Gastrocnemius medialis (tissue), 4 donors: ENCODE results near the gene ITGAE. TPM values are rescaled to one million over a fixed set of nuclear protein-coding genes. Genes with fewer than 3 reads are reported as not detected.

Experiments used
- ATAC-seq, 2 donors: fragments of 150-250 bp; one replicate each; pipeline ENCODE4 v1.9.1; 2016
- DNase-seq, 2 donors: peaks; one replicate each; pipeline ENCODE4 v3.0.0-alpha.2; 2019
- H3K27ac ChIP-seq, 4 donors: fragments of 200-600 bp; sonication (generic); 1 replicate in 1 of 4; 2 replicates in 3 of 4; pipeline ENCODE4 v1.5.1; 2016 to 2018; ENCODE audit warnings: mild to moderate bottlenecking in 2 of 4, moderate library complexity in 1 of 4
- H3K27me3 ChIP-seq, 3 donors: fragments of 200-600 bp; sonication (generic) in 2 of 3; 1 replicate in 1 of 3; 2 replicates in 2 of 3; pipeline versions ENCODE4 v1.5.1 to v1.6.0; 2016 to 2019; ENCODE audit warnings: mild to moderate bottlenecking in 1 of 3, moderate library complexity in 1 of 3
- H3K36me3 ChIP-seq, 2 donors: fragments of 200-600 bp; sonication (generic) in 1 of 2; one replicate each; pipeline ENCODE4 v1.5.1; 2017 to 2018
- H3K4me1 ChIP-seq, 2 donors: fragments of 200-600 bp; sonication (generic) in 1 of 2; one replicate each; pipeline ENCODE4 v1.5.1; 2016 to 2017; ENCODE audit warnings: mild to moderate bottlenecking in 2 of 2
- H3K4me3 ChIP-seq, 4 donors: fragments of 200-600 bp; sonication (generic) in 3 of 4; 1 replicate in 1 of 4; 2 replicates in 3 of 4; pipeline ENCODE4 v1.5.1; 2016 to 2019; ENCODE audit warnings: mild to moderate bottlenecking in 2 of 4
- H3K9me3 ChIP-seq, 3 donors: fragments of 200-600 bp; sonication (generic) in 2 of 3; 1 replicate in 1 of 3; 2 replicates in 2 of 3; pipeline ENCODE4 v1.5.1; 2016 to 2019
- POLR2A ChIP-seq, 2 donors: fragments of 450-650 bp; IDR thresholded peaks; one replicate each; pipeline ENCODE4 v1.6.1; 2017; ENCODE audit warnings: antibody characterized with exemption in 2 of 2, mild to moderate bottlenecking in 2 of 2, moderate library complexity in 2 of 2
- in situ Hi-C, 4 donors: fragments of 200-750 bp; cut with MboI; loops; one replicate each; pipeline versions ENCODE4 v1.15.0 to v1.8.0; 2017; ENCODE audit warnings: low sequenced_read_pairs in 4 of 4
- intact Hi-C: fragments of 100-400 bp; cut with DNase I; formaldehyde crosslinking; loops from one replicate; pipeline ENCODE4 v1.15.1; 2023; ENCODE audit warnings: low total_unique reads
- total RNA-seq, 4 donors: library from RNA; depleted of rRNA; stranded (reverse); fragments of >200 nt; gene quantifications; one replicate each; pipeline versions ENCODE4 v1.1.0 to v1.2.3, GENCODE V29; 2016
- TF ChIP-seq, protein P1 (sequence below), 5 experiments: fragments of 450-650 bp in 3 of 5; fragments of 200-600 bp in 2 of 5; sonication (generic) in 2 of 5; IDR thresholded peaks in 4 of 5; conservative IDR thresholded peaks in 1 of 5; 1 replicate in 4 of 5; 2 replicates in 1 of 5; pipeline ENCODE4 v1.5.1; 2016 to 2019; ENCODE audit warnings: antibody characterized with exemption in 5 of 5, mild to moderate bottlenecking in 3 of 5, moderate library complexity in 3 of 5

Gene ITGAE
- total RNA-seq, 4 donors from 2014 or later = 10.8 to 25.0 (median 23.5) TPM

DNA sequence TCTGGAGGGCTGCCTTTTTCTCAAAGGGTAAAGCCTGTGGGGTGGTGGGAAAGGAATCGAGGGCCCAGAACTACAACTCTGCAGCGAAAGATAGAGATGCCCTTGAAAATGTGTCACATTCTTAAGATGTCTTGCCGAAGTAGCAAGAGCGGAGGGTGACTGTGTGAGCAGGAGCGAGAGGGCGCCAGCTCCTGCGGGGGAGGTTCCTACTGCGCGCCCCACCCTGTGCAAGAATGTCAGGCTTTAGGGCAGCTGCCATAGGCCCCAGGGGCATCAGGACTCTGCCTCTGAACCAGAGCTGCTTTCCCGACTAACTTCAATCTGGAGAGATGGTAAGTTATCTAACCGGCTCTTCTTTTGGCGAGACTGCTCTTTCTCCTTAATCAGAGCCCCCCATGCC lies 11.8 kb upstream of the ITGAE start:
- Histone ChIP-seq H3K4me3 (no peak overlapping the region), H3K27ac (no peak overlapping the region), H3K36me3 (peaks cover 0 to 52% of the 10 kb centered on the region in 2 donors), H3K4me1 (peaks cover 15 to 17% of the 10 kb centered on the region in 2 donors), H3K9me3 (no peaks in the 10 kb centered on the region), H3K27me3 (no peaks in the 10 kb centered on the region)
- in situ Hi-C loops (loop anchor here in 1 of 4 donors (10.0 kb wide), 1 partner anchor 78 kb away; no protein-coding TSS in a partner anchor), intact Hi-C loops (no loop called here)
- ATAC-seq = no peak
- no peak for DNase-seq
- TF ChIP-seq POLR2A (IDR thresholded peaks at IDR 0.05) = no peak
- TF ChIP-seq, protein P1, sequence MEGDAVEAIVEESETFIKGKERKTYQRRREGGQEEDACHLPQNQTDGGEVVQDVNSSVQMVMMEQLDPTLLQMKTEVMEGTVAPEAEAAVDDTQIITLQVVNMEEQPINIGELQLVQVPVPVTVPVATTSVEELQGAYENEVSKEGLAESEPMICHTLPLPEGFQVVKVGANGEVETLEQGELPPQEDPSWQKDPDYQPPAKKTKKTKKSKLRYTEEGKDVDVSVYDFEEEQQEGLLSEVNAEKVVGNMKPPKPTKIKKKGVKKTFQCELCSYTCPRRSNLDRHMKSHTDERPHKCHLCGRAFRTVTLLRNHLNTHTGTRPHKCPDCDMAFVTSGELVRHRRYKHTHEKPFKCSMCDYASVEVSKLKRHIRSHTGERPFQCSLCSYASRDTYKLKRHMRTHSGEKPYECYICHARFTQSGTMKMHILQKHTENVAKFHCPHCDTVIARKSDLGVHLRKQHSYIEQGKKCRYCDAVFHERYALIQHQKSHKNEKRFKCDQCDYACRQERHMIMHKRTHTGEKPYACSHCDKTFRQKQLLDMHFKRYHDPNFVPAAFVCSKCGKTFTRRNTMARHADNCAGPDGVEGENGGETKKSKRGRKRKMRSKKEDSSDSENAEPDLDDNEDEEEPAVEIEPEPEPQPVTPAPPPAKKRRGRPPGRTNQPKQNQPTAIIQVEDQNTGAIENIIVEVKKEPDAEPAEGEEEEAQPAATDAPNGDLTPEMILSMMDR (IDR thresholded peaks at IDR 0.05 in 4 of 5, conservative IDR thresholded peaks at IDR 0.05 in 1 of 5) = no peak

- Histone ChIP-seq H3K36me3 (peaks cover 0 to 47% of the 10 kb centered on the region in 2 donors), H3K9me3 (no peaks in the 10 kb centered on the region), H3K27ac (no peak overlapping the region), H3K4me1 (peaks cover 15 to 17% of the 10 kb centered on the region in 2 donors), H3K4me3 (no peak overlapping the region), H3K27me3 (no peaks in the 10 kb centered on the region)
- ATAC-seq = no peak
- intact Hi-C loops = no loop called here
- DNase-seq = no peak
- in situ Hi-C loops = loop anchor here in 1 of 4 donors (10.0 kb wide), 1 partner anchor 77 kb away; no protein-coding TSS in a partner anchor
- TF ChIP-seq, protein P1 (IDR thresholded peaks at IDR 0.05 in 4 of 5, conservative IDR thresholded peaks at IDR 0.05 in 1 of 5) = no peak
- no peak for TF ChIP-seq POLR2A (IDR thresholded peaks at IDR 0.05)
Measured at GRCh38 chr17:3812284-3812683, 11.3 kb upstream of the ITGAE start.

- no peaks in the 10 kb centered on the region for H3K27me3 ChIP-seq
- peaks cover 5 to 7% of the 10 kb centered on the region in 2 donors for H3K4me1 ChIP-seq
- TF ChIP-seq, protein P1 (IDR thresholded peaks at IDR 0.05 in 4 of 5, conservative IDR thresholded peaks at IDR 0.05 in 1 of 5) = no peak
- TF ChIP-seq POLR2A (IDR thresholded peaks at IDR 0.05) = no peak
- no peak overlapping the region for H3K27ac ChIP-seq
- DNase-seq = no peak
- intact Hi-C loops (no loop called here), in situ Hi-C loops (loop anchor here in 1 of 4 donors (10.0 kb wide), 1 partner anchor 75 kb away; no protein-coding TSS in a partner anchor)
- peaks cover 0 to 38% of the 10 kb centered on the region in 2 donors for H3K36me3 ChIP-seq
- no peaks in the 10 kb centered on the region for H3K9me3 ChIP-seq
- ATAC-seq = no peak
- no peak overlapping the region for H3K4me3 ChIP-seq
Measured at GRCh38 chr17:3810019-3810418, 9.0 kb upstream of the ITGAE start.

GRCh38 chr17:3809135-3809534 lies 8.1 kb upstream of the ITGAE start:
- in situ Hi-C loops (no loop called here), intact Hi-C loops (no loop called here)
- ATAC-seq = no peak

More at GRCh38 chr17:3809135-3809534, 8.1 kb upstream of the ITGAE start:
- no peaks in the 10 kb centered on the region for H3K27me3 ChIP-seq
- no peak for TF ChIP-seq POLR2A (IDR thresholded peaks at IDR 0.05)
- TF ChIP-seq, protein P1 (IDR thresholded peaks at IDR 0.05 in 4 of 5, conservative IDR thresholded peaks at IDR 0.05 in 1 of 5) = no peak
- peaks cover 0 to 37% of the 10 kb centered on the region in 2 donors for H3K36me3 ChIP-seq
- H3K27ac ChIP-seq = no peak overlapping the region
- H3K4me1 ChIP-seq = no peaks in the 10 kb centered on the region
- H3K4me3 ChIP-seq = no peak overlapping the region
- DNase-seq = no peak
- no peaks in the 10 kb centered on the region for H3K9me3 ChIP-seq
